Astrocyte (in vitro differentiated cells and primary cell): ENCODE measurements around the gene POFUT2. TPM values are rescaled to one million over a fixed set of nuclear protein-coding genes. Genes with fewer than 3 reads are reported as not detected.

ENCODE experiments used
- DNase-seq: peaks from one replicate; pipeline ENCODE4 v3.0.0-alpha.2; 2010; ENCODE audit warnings: low read depth
- FAIRE-seq: peaks from 2 replicates; lab custom pipeline; 2011; peaks lifted over from hg19 to GRCh38; lab: Jason Lieb, UNC
- H2AFZ ChIP-seq: 2 replicates; pipeline ENCODE4 v1.6.0; 2012; ENCODE audit warnings: low read depth, low read length, inconsistent platforms
- H3K27ac ChIP-seq: 2 replicates; pipeline ENCODE4 v1.5.1; 2011; ENCODE audit warnings: low read depth, low read length, inconsistent platforms
- H3K27me3 ChIP-seq: 2 replicates; pipeline ENCODE4 v1.6.0; 2011; ENCODE audit warnings: low read length, inconsistent platforms; ENCODE audit not compliant: insufficient read depth
- H3K36me3 ChIP-seq: 2 replicates; pipeline ENCODE4 v1.5.1; 2011; ENCODE audit warnings: low read length, inconsistent platforms; ENCODE audit not compliant: insufficient read depth
- H3K4me1 ChIP-seq: 2 replicates; pipeline ENCODE4 v1.5.1; 2011; ENCODE audit warnings: low read length, inconsistent platforms; ENCODE audit not compliant: insufficient read depth
- H3K4me2 ChIP-seq: 2 replicates; pipeline ENCODE4 v1.6.0; 2012; ENCODE audit warnings: low read length, inconsistent platforms
- H3K4me3 ChIP-seq: 2 replicates; pipeline ENCODE4 v1.5.1; 2011; ENCODE audit warnings: low read depth, mild to moderate bottlenecking, low read length, inconsistent platforms; ENCODE audit not compliant: insufficient read depth
- H3K79me2 ChIP-seq: 2 replicates; pipeline ENCODE4 v1.6.0; 2012; ENCODE audit warnings: mild to moderate bottlenecking, low read length, inconsistent platforms; ENCODE audit not compliant: insufficient read depth
- H3K9ac ChIP-seq: 2 replicates; pipeline ENCODE4 v1.6.0; 2012; ENCODE audit warnings: mild to moderate bottlenecking, low read length, inconsistent platforms
- H3K9me3 ChIP-seq: 2 replicates; pipeline ENCODE4 v1.5.1; 2012; ENCODE audit warnings: low read depth, mild to moderate bottlenecking, low read length, inconsistent platforms; ENCODE audit not compliant: insufficient read depth
- H4K20me1 ChIP-seq: 2 replicates; pipeline ENCODE4 v1.6.0; 2012; ENCODE audit warnings: low read length, inconsistent platforms; ENCODE audit not compliant: insufficient read depth
- H3K27ac Mint-ChIP-seq: one replicate; pipeline ENCODE4 v1.8.0; 2021; ENCODE audit warnings: mild to moderate bottlenecking, mixed read lengths; ENCODE audit not compliant: unreplicated experiment
- H3K27me3 Mint-ChIP-seq: one replicate; pipeline ENCODE4 v1.8.0; 2021; ENCODE audit warnings: low read depth, mixed read lengths; ENCODE audit not compliant: unreplicated experiment
- H3K36me3 Mint-ChIP-seq: one replicate; pipeline ENCODE4 v1.8.0; 2021; ENCODE audit warnings: low read depth, mixed read lengths; ENCODE audit not compliant: unreplicated experiment
- H3K4me1 Mint-ChIP-seq: one replicate; pipeline ENCODE4 v1.8.0; 2021; ENCODE audit warnings: low read depth, mixed read lengths; ENCODE audit not compliant: unreplicated experiment
- H3K4me3 Mint-ChIP-seq: one replicate; pipeline ENCODE4 v1.8.0; 2021; ENCODE audit warnings: mild to moderate bottlenecking, moderate library complexity, mixed read lengths; ENCODE audit not compliant: unreplicated experiment
- H3K9me3 Mint-ChIP-seq: one replicate; pipeline ENCODE4 v1.8.0; 2021; ENCODE audit warnings: mild to moderate bottlenecking, mixed read lengths; ENCODE audit not compliant: unreplicated experiment
- EZH2 ChIP-seq: IDR thresholded peaks from 2 replicates; pipeline ENCODE4 v1.6.1; 2012; ENCODE audit warnings: mild to moderate bottlenecking, low read length, inconsistent platforms; ENCODE audit not compliant: insufficient read depth
- total RNA-seq: library from RNA; stranded (reverse); gene quantifications from 2 replicates; pipeline ENCODE4 v1.2.1, GENCODE V29; 2021
- TF ChIP-seq, protein P1 (sequence below): IDR thresholded peaks from 2 replicates; pipeline ENCODE4 v1.5.1; 2011; ENCODE audit warnings: low read depth, mild to moderate bottlenecking, inconsistent platforms, low read length, moderate library complexity; ENCODE audit not compliant: insufficient read depth

Gene POFUT2
- total RNA-seq, 1 donor from 2014 or later: 109 TPM

DNA sequence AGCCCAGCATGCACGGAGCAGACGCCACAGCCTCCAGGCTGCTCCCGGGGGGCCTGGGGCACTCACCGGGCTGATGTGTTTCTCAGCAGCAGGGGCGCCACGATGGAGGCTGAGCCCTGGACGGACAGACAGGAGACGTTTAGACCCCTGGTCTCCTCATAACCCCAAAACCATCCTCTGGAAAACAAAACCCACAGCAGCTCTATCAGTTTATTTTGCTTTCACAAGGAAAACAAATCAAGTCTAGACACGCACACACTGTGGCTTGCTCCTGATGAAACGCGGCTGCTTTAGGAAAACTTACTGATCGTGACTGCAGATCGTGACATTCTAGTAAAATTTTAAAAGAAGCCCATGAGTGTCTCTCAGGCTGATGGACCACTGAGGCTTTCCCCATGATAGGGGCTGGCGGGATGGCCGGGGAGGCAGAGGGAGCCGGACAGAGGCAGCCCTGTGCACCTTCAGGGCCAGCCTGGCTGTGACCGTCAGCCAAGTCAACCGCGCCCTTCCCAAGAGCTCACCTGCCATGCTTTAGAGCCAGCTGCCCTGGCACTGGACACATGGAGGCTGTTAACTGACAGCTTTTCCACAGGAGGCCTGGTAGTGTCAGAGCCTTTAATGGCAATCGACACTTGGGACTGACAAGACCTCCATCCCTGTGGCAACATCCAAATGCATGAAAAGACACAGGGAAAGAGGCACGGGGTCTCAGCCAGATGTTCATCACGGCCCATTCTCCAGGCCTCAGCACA, 5.2 kb downstream of the POFUT2 start:
- peaks cover 88% of the 10 kb centered on the region for H4K20me1 ChIP-seq
- no peak overlapping the region for H3K4me3 ChIP-seq
- Mint-ChIP-seq H3K4me3 (no peak overlapping the region), H3K36me3 (peaks cover 21% of the 10 kb centered on the region), H3K27ac (no peak overlapping the region), H3K9me3 (no peaks in the 10 kb centered on the region), H3K4me1 (peaks cover 8% of the 10 kb centered on the region), H3K27me3 (no peaks in the 10 kb centered on the region)
- no peaks in the 10 kb centered on the region for H3K27me3 ChIP-seq
- H3K36me3 ChIP-seq: peaks cover 43% of the 10 kb centered on the region
- no peak overlapping the region for H3K27ac ChIP-seq
- no peak overlapping the region for H3K9ac ChIP-seq
- no peaks in the 10 kb centered on the region for H3K9me3 ChIP-seq
- no peak overlapping the region for H2AFZ ChIP-seq
- peaks cover 5% of the 10 kb centered on the region for H3K4me1 ChIP-seq
- TF ChIP-seq, protein P1, sequence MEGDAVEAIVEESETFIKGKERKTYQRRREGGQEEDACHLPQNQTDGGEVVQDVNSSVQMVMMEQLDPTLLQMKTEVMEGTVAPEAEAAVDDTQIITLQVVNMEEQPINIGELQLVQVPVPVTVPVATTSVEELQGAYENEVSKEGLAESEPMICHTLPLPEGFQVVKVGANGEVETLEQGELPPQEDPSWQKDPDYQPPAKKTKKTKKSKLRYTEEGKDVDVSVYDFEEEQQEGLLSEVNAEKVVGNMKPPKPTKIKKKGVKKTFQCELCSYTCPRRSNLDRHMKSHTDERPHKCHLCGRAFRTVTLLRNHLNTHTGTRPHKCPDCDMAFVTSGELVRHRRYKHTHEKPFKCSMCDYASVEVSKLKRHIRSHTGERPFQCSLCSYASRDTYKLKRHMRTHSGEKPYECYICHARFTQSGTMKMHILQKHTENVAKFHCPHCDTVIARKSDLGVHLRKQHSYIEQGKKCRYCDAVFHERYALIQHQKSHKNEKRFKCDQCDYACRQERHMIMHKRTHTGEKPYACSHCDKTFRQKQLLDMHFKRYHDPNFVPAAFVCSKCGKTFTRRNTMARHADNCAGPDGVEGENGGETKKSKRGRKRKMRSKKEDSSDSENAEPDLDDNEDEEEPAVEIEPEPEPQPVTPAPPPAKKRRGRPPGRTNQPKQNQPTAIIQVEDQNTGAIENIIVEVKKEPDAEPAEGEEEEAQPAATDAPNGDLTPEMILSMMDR: no peak
- no peak for TF ChIP-seq EZH2
- no peak for DNase-seq
- FAIRE-seq: no peak
- H3K79me2 ChIP-seq: peaks cover 81% of the 10 kb centered on the region
- no peak overlapping the region for H3K4me2 ChIP-seq

DNA sequence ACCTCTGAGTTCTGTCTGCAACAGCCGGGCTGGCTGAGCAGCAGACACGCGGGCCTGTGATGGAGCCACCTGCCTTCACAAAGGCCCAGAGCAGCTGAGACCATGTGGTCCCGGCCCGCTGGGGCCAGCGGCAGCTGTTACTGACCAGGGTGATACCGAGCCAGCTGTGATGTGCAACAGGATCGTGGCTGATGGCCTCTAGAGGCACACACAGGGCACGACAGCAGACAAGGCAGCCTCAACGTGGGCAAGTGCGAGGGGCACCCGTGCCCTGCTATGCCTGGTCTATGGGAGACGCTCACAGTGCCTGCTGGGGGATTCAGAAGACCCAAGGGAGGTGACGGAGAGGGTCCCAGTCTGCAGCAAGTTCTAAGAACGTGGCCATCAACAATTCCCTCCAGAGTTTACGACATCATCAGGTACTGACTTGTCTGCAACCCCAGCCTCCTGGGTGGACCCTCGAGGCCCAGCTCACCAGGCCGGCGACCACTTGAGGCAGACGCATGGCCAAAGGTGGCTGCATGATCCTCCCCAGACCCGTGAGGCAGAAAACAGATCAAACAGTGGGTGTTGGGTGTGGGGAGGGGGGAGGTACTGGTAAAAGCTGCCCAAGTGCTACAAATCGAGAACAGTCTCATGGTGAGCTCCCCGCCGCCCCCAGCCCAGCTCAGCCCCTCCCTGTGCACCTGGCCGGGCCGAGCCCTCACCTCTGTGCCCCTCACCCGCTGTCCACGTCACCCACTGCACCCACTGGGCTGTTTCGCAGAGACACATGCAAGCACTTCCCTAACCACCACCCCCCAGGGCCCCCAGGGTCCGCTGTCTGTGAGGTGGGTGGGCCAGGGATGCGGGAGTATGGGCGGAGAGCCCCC, 6.0 kb downstream of the POFUT2 start:
- H3K4me3 ChIP-seq: no peak overlapping the region
- no peak overlapping the region for H3K27ac Mint-ChIP-seq
- H3K36me3 ChIP-seq: peaks cover 47% of the 10 kb centered on the region
- peaks cover 8% of the 10 kb centered on the region for H3K4me1 Mint-ChIP-seq
- H3K9me3 ChIP-seq: no peaks in the 10 kb centered on the region
- H3K4me3 Mint-ChIP-seq: no peak overlapping the region
- H2AFZ ChIP-seq: no peak overlapping the region
- no peaks in the 10 kb centered on the region for H3K27me3 Mint-ChIP-seq
- TF ChIP-seq, protein P1: no peak
- no peak for TF ChIP-seq EZH2
- peaks cover 5% of the 10 kb centered on the region for H3K4me1 ChIP-seq
- no peak for FAIRE-seq
- no peak overlapping the region for H3K4me2 ChIP-seq
- no peak overlapping the region for H3K9ac ChIP-seq
- peaks cover 21% of the 10 kb centered on the region for H3K36me3 Mint-ChIP-seq
- H3K27me3 ChIP-seq: no peaks in the 10 kb centered on the region
- no peaks in the 10 kb centered on the region for H3K9me3 Mint-ChIP-seq
- H4K20me1 ChIP-seq: peaks cover 89% of the 10 kb centered on the region
- peaks cover 83% of the 10 kb centered on the region for H3K79me2 ChIP-seq
- DNase-seq: no peak
- no peak overlapping the region for H3K27ac ChIP-seq
